GM18909 (cell line): ENCODE results near the gene NPRL2.
A peak's percentile ranks its signal among the peaks of the same experiment; 100 is the strongest.

Source experiments
- ATAC-seq: cut with Tn5 transposase; IDR thresholded peaks from one replicate; pipeline ENCODE4 v1.9.1; 2021; ENCODE audit warnings: mild to moderate bottlenecking; ENCODE audit not compliant: unreplicated experiment, poor library complexity

The NPRL2 gene

GRCh38 chr3:50353245-50354004, 2.9 kb upstream of the NPRL2 start:
- no peak for ATAC-seq

GRCh38 chr3:50352781-50353180, 2.2 kb upstream of the NPRL2 start:
- ATAC-seq, result no peak

GRCh38 chr3:50351323-50351697, 735 bp upstream of the NPRL2 start:
- ATAC-seq, result no peak

- ATAC-seq, result no peak
Observed at GRCh38 chr3:50350213-50350526, 405 bp downstream of the NPRL2 start.

- ATAC-seq, result no peak
Observed at GRCh38 chr3:50347187-50347813, 3.3 kb downstream of the NPRL2 start.

GRCh38 chr3:50345586-50346234, 4.9 kb downstream of the NPRL2 start, which contains the start of gene ZMYND10:
Gene ZMYND10 (minus strand): TSS chr3:50345732. CDS start chr3:50345579, 153 bp downstream.
- ATAC-seq, result no peak

GRCh38 chr3:50345008-50345407, 5.6 kb downstream of the NPRL2 start:
- no peak for ATAC-seq

- no peak for ATAC-seq
Observed at GRCh38 chr3:50342813-50343633, 7.6 kb downstream of the NPRL2 start.

GRCh38 chr3:50341996-50342650, 8.5 kb downstream of the NPRL2 start:
- ATAC-seq, result no peak

GRCh38 chr3:50341537-50341936, 9.0 kb downstream of the NPRL2 start:
- ATAC-seq, result no peak

GRCh38 chr3:50340448-50341329, 9.9 kb downstream of the NPRL2 start, which contains the start of gene RASSF1:
Gene RASSF1 (minus strand): TSS chr3:50340836. CDS start chr3:50340805, 31 bp downstream.
- ATAC-seq, result peak; percentile 20

- no peak for ATAC-seq
Observed at GRCh38 chr3:50340147-50340447, 10.5 kb downstream of the NPRL2 start.

GRCh38 chr3:50339485-50340146, 11.0 kb downstream of the NPRL2 start:
- no peak for ATAC-seq

GRCh38 chr3:50338965-50339364, 11.6 kb downstream of the NPRL2 start:
- ATAC-seq, result no peak

GRCh38 chr3:50337175-50337861, 13.3 kb downstream of the NPRL2 start:
- ATAC-seq, result peak; percentile 74

- ATAC-seq, result peak; percentile 42
Observed at GRCh38 chr3:50336452-50337174, 14.0 kb downstream of the NPRL2 start.

- ATAC-seq, result no peak
Observed at GRCh38 chr3:50334339-50335075, 16.1 kb downstream of the NPRL2 start.
